ENCODE data around the gene A1CF.
"Not testable (repeated sequence)": the region's sequence is repeated elsewhere in the genome, so short reads cannot be mapped to it uniquely, and the experiment has no call there.

GRCh38 chr10:50782017-50782416 lies 103.4 kb downstream of the A1CF start:
- TF ChIP-seq CTCF, POLR2AphosphoS5, POLR2A (IDR thresholded peaks at IDR 0.05): not testable (repeated sequence)
